Endothelial cell of umbilical vein (primary cell): ENCODE results near the gene VAV2. TPM values are rescaled to one million over a fixed set of nuclear protein-coding genes. Genes with fewer than 3 reads are reported as not detected.

Source experiments
- BruUV-seq: library from RNA; stranded (reverse); fragments of 400-500 nt; replicated peaks from 2 replicates; lab custom pipeline; 2021; lab: Mats Ljungman, UMichigan
- CTCF ChIA-PET: fragments of 300-600, 350-600 bp; sonication (Branson Sonifier 250); formaldehyde crosslinking; loops from one replicate; lab custom pipeline; 2021; ENCODE audit warnings: antibody characterized with exemption, inconsistent platforms; lab: Charles Lee
- POLR2A ChIA-PET: fragments of 300-600, 350-600 bp; sonication (Branson Sonifier 250); formaldehyde crosslinking; loops from one replicate; lab custom pipeline; 2021; ENCODE audit warnings: antibody characterized with exemption, inconsistent platforms; lab: Charles Lee
- DNase-seq: peaks from one replicate; pipeline ENCODE4 v3.0.0-alpha.2; 2011; ENCODE audit warnings: low read depth, low spot score
- FAIRE-seq: peaks from 2 replicates; lab custom pipeline; 2011; peaks lifted over from hg19 to GRCh38; lab: Jason Lieb, UNC
- H2AFZ ChIP-seq: 2 replicates; pipeline ENCODE4 v1.6.0; 2012; ENCODE audit warnings: low read depth, low read length, control low read depth, inconsistent platforms
- H3K27ac ChIP-seq: 2 replicates; pipeline ENCODE4 v1.5.1; 2011; ENCODE audit warnings: low read depth, mild to moderate bottlenecking, control low read depth, low read length, moderate library complexity; ENCODE audit not compliant: insufficient read depth
- H3K27me3 ChIP-seq, 2 experiments: 2 replicates each; pipeline versions ENCODE4 v1.6.0 to v1.6.1; 2011; ENCODE audit warnings: low read length in 2 of 2, mixed read lengths in 1 of 2; ENCODE audit not compliant: control insufficient read depth in 2 of 2, insufficient read depth in 2 of 2
- H3K36me3 ChIP-seq, 2 experiments: 2 replicates in 1 of 2; 3 replicates in 1 of 2; pipeline ENCODE4 v1.5.1; 2011; ENCODE audit warnings: low read length in 2 of 2, mild to moderate bottlenecking in 1 of 2, moderate library complexity in 1 of 2; ENCODE audit not compliant: control insufficient read depth in 2 of 2, insufficient read depth in 2 of 2; ENCODE audit errors: extremely low read depth in 1 of 2
- H3K4me1 ChIP-seq: 3 replicates; pipeline ENCODE4 v1.5.1; 2011; ENCODE audit warnings: mild to moderate bottlenecking, low read length; ENCODE audit not compliant: control insufficient read depth, insufficient read depth; ENCODE audit errors: extremely low read depth
- H3K4me2 ChIP-seq: 2 replicates; pipeline ENCODE4 v1.6.1; 2011; ENCODE audit warnings: low read length, control low read depth, mixed read lengths; ENCODE audit not compliant: insufficient read depth
- H3K4me3 ChIP-seq, 3 experiments: fragments of 200-600 bp in 1 of 3; sonication (generic), shearing (Covaris generic) in 1 of 3; replicated peaks in 1 of 3; 2 replicates each; pipeline ENCODE4 v1.5.1; 2011 to 2016; ENCODE audit warnings: control low read depth in 3 of 3, low read length in 3 of 3, mild to moderate bottlenecking in 2 of 3, inconsistent platforms in 1 of 3, low read depth in 1 of 3, moderate library complexity in 1 of 3; ENCODE audit not compliant: insufficient read depth in 1 of 3
- H3K79me2 ChIP-seq: 2 replicates; pipeline ENCODE4 v1.6.0; 2012; ENCODE audit warnings: low read length, inconsistent platforms; ENCODE audit not compliant: control insufficient read depth, insufficient read depth
- H3K9ac ChIP-seq: replicated peaks from 2 replicates; pipeline ENCODE3; 2011; ENCODE audit warnings: low read length, control low read depth; ENCODE audit not compliant: insufficient read depth; ENCODE audit errors: extremely low read depth
- H3K9me1 ChIP-seq: replicated peaks from 3 replicates; pipeline ENCODE4 v1.6.0; 2011; ENCODE audit warnings: mild to moderate bottlenecking, low read length; ENCODE audit not compliant: control insufficient read depth, insufficient read depth; ENCODE audit errors: extremely low read depth
- H3K9me3 ChIP-seq: replicated peaks from 2 replicates; pipeline ENCODE4 v1.5.1; 2012; ENCODE audit warnings: low read length, inconsistent platforms; ENCODE audit not compliant: control insufficient read depth, insufficient read depth
- H4K20me1 ChIP-seq: replicated peaks from 2 replicates; pipeline ENCODE3; 2011; ENCODE audit warnings: mild to moderate bottlenecking, low read length; ENCODE audit not compliant: control insufficient read depth, insufficient read depth; ENCODE audit errors: extremely low read depth
- EZH2 ChIP-seq: IDR thresholded peaks from 2 replicates; pipeline ENCODE4 v1.6.1; 2012; ENCODE audit warnings: borderline replicate concordance, low read depth, mild to moderate bottlenecking, moderate library complexity, low read length, inconsistent platforms; ENCODE audit not compliant: severe bottlenecking
- FOS ChIP-seq: IDR thresholded peaks from 2 replicates; pipeline ENCODE4 v1.6.1; 2011; ENCODE audit warnings: mild to moderate bottlenecking, low read length, moderate library complexity, borderline replicate concordance; ENCODE audit not compliant: insufficient read depth
- GATA2 ChIP-seq: IDR thresholded peaks from 2 replicates; pipeline ENCODE4 v1.7.0; 2011; ENCODE audit warnings: low read depth, mild to moderate bottlenecking, moderate library complexity, mixed read lengths, low read length; ENCODE audit not compliant: insufficient read length, insufficient read depth
- JUN ChIP-seq: IDR thresholded peaks from 2 replicates; pipeline ENCODE4 v1.6.1; 2011; ENCODE audit warnings: borderline replicate concordance, low read depth; ENCODE audit not compliant: insufficient read length, insufficient read depth
- MYC ChIP-seq: IDR thresholded peaks from one replicate; pipeline ENCODE4 v1.6.1; 2011; ENCODE audit warnings: mild to moderate bottlenecking, low read depth, low read length
- POLR2A ChIP-seq: IDR thresholded peaks from 2 replicates; pipeline ENCODE4 v1.6.1; 2012; ENCODE audit warnings: low read depth, mild to moderate bottlenecking, control low read depth, low read length
- POLR2AphosphoS5 ChIP-seq: IDR thresholded peaks from 2 replicates; pipeline ENCODE4 v1.6.1; 2012; ENCODE audit warnings: low read depth, mild to moderate bottlenecking, control low read depth, low read length, moderate library complexity; ENCODE audit not compliant: insufficient read depth
- dilution Hi-C: fragments of 300-500 bp; cut with MboI; formaldehyde crosslinking; loops from one replicate; pipeline ENCODE4 v1.15.0; 2019; ENCODE audit warnings: low sequenced_read_pairs; ENCODE audit not compliant: extremely low pct_ligation_motif_present
- intact Hi-C: fragments of 100-400 bp; cut with micrococcal nuclease; formaldehyde crosslinking; loops from one replicate; pipeline ENCODE4 v1.10.0; 2022
- polyA plus RNA-seq, 4 experiments: library from polyadenylated mRNA; depleted of rRNA in 3 of 4; stranded (reverse) in 3 of 4; unstranded in 1 of 4; fragments of >200 nt; gene quantifications; 2 replicates each; pipeline versions ENCODE4 v1.2.1 to v1.2.3, GENCODE V29; 2011 to 2012; ENCODE audit warnings: missing spikeins in 1 of 4
- total RNA-seq: library from RNA; stranded (reverse); gene quantifications from 2 replicates; pipeline ENCODE4 v1.2.3, GENCODE V29; 2021
- TF ChIP-seq, protein P1 (sequence below): IDR thresholded peaks from 2 replicates; pipeline ENCODE4 v1.6.1; 2011; ENCODE audit not compliant: insufficient read depth, insufficient read length
- TF ChIP-seq, protein P2 (sequence below), 2 donors: IDR thresholded peaks; 1 replicate in 1 of 2; 2 replicates in 1 of 2; pipeline ENCODE4 v1.5.1; 2011; ENCODE audit warnings: low read length in 2 of 2, mild to moderate bottlenecking in 2 of 2, moderate library complexity in 2 of 2, control low read depth in 1 of 2, inconsistent platforms in 1 of 2, low read depth in 1 of 2; ENCODE audit not compliant: insufficient read depth in 1 of 2; ENCODE audit errors: extremely low read depth in 1 of 2

Gene VAV2
- total and polyA plus RNA-seq, 2 donors (not counting 3 experiments of a cell fraction or from before 2014, with no cell fraction given) = 10.6 to 30.6 TPM

DNA sequence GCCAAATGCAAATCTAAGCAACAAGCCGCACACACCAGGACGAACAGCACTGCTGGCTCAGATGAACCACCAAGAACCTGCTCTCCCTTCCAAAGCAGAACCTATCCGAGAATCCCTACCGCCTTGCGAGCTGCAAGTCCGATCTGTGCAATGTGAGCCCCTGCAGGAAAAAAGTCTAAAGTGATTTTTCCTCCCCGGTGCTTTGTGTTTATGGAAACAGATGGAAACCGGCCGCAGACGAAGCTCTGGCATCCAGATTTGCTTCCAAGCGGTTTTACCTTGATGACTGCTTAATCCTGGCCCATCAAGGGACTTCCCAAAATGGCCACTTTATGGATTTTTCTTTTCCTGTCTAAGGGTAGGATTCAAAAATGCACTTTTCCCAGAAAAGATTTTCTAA, 112.5 kb downstream of the VAV2 start:
- ChIA-PET POLR2A (no interaction called here), CTCF (no interaction called here)
- TF ChIP-seq, protein P1, sequence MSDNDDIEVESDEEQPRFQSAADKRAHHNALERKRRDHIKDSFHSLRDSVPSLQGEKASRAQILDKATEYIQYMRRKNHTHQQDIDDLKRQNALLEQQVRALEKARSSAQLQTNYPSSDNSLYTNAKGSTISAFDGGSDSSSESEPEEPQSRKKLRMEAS = no peak
- TF ChIP-seq GATA2 = no peak
- no peak for TF ChIP-seq POLR2A
- TF ChIP-seq, protein P2, sequence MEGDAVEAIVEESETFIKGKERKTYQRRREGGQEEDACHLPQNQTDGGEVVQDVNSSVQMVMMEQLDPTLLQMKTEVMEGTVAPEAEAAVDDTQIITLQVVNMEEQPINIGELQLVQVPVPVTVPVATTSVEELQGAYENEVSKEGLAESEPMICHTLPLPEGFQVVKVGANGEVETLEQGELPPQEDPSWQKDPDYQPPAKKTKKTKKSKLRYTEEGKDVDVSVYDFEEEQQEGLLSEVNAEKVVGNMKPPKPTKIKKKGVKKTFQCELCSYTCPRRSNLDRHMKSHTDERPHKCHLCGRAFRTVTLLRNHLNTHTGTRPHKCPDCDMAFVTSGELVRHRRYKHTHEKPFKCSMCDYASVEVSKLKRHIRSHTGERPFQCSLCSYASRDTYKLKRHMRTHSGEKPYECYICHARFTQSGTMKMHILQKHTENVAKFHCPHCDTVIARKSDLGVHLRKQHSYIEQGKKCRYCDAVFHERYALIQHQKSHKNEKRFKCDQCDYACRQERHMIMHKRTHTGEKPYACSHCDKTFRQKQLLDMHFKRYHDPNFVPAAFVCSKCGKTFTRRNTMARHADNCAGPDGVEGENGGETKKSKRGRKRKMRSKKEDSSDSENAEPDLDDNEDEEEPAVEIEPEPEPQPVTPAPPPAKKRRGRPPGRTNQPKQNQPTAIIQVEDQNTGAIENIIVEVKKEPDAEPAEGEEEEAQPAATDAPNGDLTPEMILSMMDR (IDR thresholded peaks at IDR 0.05; ENCODE audit: extremely low read depth in 1 of 2, insufficient read depth in 1 of 2, low read depth in 1 of 2, low read length in 2 of 2) = no peak
- TF ChIP-seq EZH2 = no peak
- TF ChIP-seq POLR2AphosphoS5 = no peak
- no peak for TF ChIP-seq JUN
- no peak for TF ChIP-seq MYC
- no peak for TF ChIP-seq FOS
- H3K79me2 ChIP-seq = peaks cover 8% of the 10 kb centered on the region
- BruUV-seq = no TSS peak
- intact Hi-C loops = no loop called here
- no peaks in the 10 kb centered on the region for H3K27me3 ChIP-seq
- H3K9ac ChIP-seq = no peak overlapping the region
- no peaks in the 10 kb centered on the region for H3K9me3 ChIP-seq
- no peaks in the 10 kb centered on the region for H4K20me1 ChIP-seq
- H3K4me2 ChIP-seq = no peak overlapping the region
- no peak overlapping the region for H3K27ac ChIP-seq
- no peak for DNase-seq
- H3K36me3 ChIP-seq = no peaks in the 10 kb centered on the region
- FAIRE-seq = no peak
- dilution Hi-C loops = no loop called here
- H3K4me1 ChIP-seq = peaks cover 2% of the 10 kb centered on the region
- H2AFZ ChIP-seq = no peak overlapping the region
- H3K9me1 ChIP-seq = no peaks in the 10 kb centered on the region
- H3K4me3 ChIP-seq = no peak overlapping the region
